WERI-Rb-1 (cell line): Measurements from ENCODE around the gene IGSF3.
"Not testable (repeated sequence)": the region's sequence is repeated elsewhere in the genome, so short reads cannot be mapped to it uniquely, and the experiment has no call there.

Experiments used
- DNase-seq: peaks from one replicate; pipeline ENCODE4 v3.0.0-alpha.2; 2020
- H3K27ac ChIP-seq: fragments of 250-450 bp; sonication (Bioruptor Pico); 2 replicates; pipeline ENCODE4 v1.5.1; 2020; ENCODE audit warnings: mild to moderate bottlenecking, moderate library complexity
- H3K27me3 ChIP-seq: fragments of 250-450 bp; sonication (Bioruptor Pico); 2 replicates; pipeline ENCODE4 v1.5.1; 2021; ENCODE audit warnings: mild to moderate bottlenecking, low read depth, moderate library complexity; ENCODE audit not compliant: insufficient read depth, severe bottlenecking
- H3K36me3 ChIP-seq: fragments of 250-450 bp; sonication (Bioruptor Pico); 2 replicates; pipeline ENCODE4 v1.5.1; 2020; ENCODE audit warnings: mild to moderate bottlenecking, moderate library complexity
- H3K4me3 ChIP-seq: 2 replicates; pipeline ENCODE4 v1.5.1; 2011; ENCODE audit warnings: low read depth, mild to moderate bottlenecking, control low read depth, low read length
- H3K9me3 ChIP-seq: fragments of 250-450 bp; sonication (Bioruptor Pico); 2 replicates; pipeline ENCODE4 v1.5.1; 2021; ENCODE audit warnings: mild to moderate bottlenecking, moderate library complexity; ENCODE audit not compliant: severe bottlenecking
- CTCF ChIP-seq: IDR thresholded peaks from 2 replicates; pipeline ENCODE4 v1.5.1; 2011; ENCODE audit warnings: low read depth, mild to moderate bottlenecking, control low read depth, inconsistent platforms, low read length

Gene IGSF3

GRCh38 chr1:116628448-116628847 is 39.1 kb downstream of the IGSF3 start:
- DNase-seq = no peak
- Histone ChIP-seq H3K9me3 (no peaks in the 10 kb centered on the region), H3K27me3 (no peaks in the 10 kb centered on the region), H3K27ac (no peak overlapping the region), H3K36me3 (no peaks in the 10 kb centered on the region), H3K4me3 (no peak overlapping the region)
- no peak for TF ChIP-seq CTCF

GRCh38 chr1:116627357-116627756 is 40.2 kb downstream of the IGSF3 start:
- not testable (repeated sequence) for DNase-seq, H3K27me3 ChIP-seq, H3K27ac ChIP-seq, H3K9me3 ChIP-seq, H3K36me3 ChIP-seq, H3K4me3 ChIP-seq

GRCh38 chr1:116626915-116627314 is 40.6 kb downstream of the IGSF3 start:
- not testable (repeated sequence) for H3K9me3 ChIP-seq, H3K27me3 ChIP-seq, DNase-seq, H3K27ac ChIP-seq, H3K4me3 ChIP-seq, H3K36me3 ChIP-seq

DNA sequence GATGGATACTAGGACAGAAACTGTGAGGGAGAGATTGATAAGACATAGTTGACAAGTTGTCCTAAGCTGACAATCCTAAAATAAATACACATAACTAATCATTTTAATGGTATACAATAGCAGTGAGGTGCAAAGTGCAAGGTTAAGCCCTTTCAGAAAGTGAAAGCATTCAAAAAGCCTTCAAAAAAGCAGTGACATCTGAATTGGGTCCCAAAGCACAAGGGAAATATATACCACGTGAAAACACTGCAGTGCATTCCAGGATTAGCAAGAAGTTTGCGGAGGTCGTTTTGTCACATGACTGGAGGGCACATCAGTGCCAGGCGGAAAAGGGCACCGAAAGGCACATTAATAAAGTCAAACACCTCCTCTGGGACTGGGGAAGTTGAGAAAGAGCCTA is 42.4 kb downstream of the IGSF3 start:
- not testable (repeated sequence) for H3K27ac ChIP-seq, H3K4me3 ChIP-seq, DNase-seq, H3K27me3 ChIP-seq, H3K9me3 ChIP-seq, H3K36me3 ChIP-seq

GRCh38 chr1:116624040-116624439 is 43.5 kb downstream of the IGSF3 start:
- no peaks in the 10 kb centered on the region for H3K36me3 ChIP-seq
- no peaks in the 10 kb centered on the region for H3K27me3 ChIP-seq
- no peak for TF ChIP-seq CTCF
- no peaks in the 10 kb centered on the region for H3K9me3 ChIP-seq
- no peak overlapping the region for H3K4me3 ChIP-seq
- H3K27ac ChIP-seq = no peak overlapping the region
- no peak for DNase-seq

DNA sequence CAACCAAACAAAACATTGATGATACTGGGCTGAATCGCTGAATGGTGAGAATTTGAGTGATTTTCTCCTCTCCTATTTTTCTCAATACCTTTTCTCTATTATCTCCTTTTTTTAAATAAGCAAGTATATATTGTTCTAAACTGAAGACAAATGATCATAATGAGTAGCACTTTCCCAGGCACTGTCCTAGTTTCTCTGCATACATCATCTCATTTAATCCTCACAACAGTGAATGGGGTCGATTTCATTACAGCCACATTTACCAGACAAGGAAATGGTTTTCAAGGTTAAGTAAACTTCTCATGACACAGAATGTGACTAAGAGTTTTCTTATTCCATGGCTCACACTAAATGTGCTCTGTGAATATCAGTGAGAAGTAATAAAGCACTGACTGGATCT is 45.0 kb downstream of the IGSF3 start:
- H3K4me3 ChIP-seq, H3K27ac ChIP-seq, H3K27me3 ChIP-seq: not testable (repeated sequence)

GRCh38 chr1:116621756-116622155 is 45.8 kb downstream of the IGSF3 start:
- DNase-seq, H3K36me3 ChIP-seq, H3K27me3 ChIP-seq, H3K4me3 ChIP-seq, H3K9me3 ChIP-seq, H3K27ac ChIP-seq: not testable (repeated sequence)

More for the DNA sequence above, 45.0 kb downstream of the IGSF3 start:
- H3K36me3 ChIP-seq, H3K9me3 ChIP-seq, DNase-seq: not testable (repeated sequence)

GRCh38 chr1:116620392-116620791 is 47.1 kb downstream of the IGSF3 start:
- not testable (repeated sequence) for H3K36me3 ChIP-seq, H3K9me3 ChIP-seq, H3K27me3 ChIP-seq, H3K27ac ChIP-seq, DNase-seq, H3K4me3 ChIP-seq

DNA sequence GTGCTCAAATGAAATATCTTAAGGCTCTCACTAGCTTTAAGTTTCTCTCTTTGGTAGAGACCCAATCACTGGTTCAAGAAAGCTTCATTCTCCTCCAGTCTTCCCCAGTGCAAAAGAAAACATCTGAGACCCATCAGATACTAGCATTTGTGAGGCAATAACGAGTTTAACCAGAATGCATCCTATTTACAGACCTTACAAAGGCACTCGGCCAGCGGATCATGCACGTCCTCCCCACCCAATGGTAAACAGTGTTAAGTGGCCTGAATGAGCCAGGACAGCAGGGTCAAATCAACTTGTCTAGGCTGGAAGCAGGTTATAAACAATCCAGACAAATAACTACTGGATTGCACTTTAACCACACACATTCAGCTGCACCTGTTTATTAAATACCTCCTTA is 48.4 kb downstream of the IGSF3 start:
- H3K27me3 ChIP-seq, H3K9me3 ChIP-seq, DNase-seq, H3K36me3 ChIP-seq, H3K4me3 ChIP-seq, H3K27ac ChIP-seq: not testable (repeated sequence)

GRCh38 chr1:116617808-116618207 is 49.7 kb downstream of the IGSF3 start:
- not testable (repeated sequence) for H3K27ac ChIP-seq, H3K4me3 ChIP-seq, H3K36me3 ChIP-seq, H3K27me3 ChIP-seq, H3K9me3 ChIP-seq, DNase-seq

GRCh38 chr1:116613825-116614224 is 53.7 kb downstream of the IGSF3 start:
- not testable (repeated sequence) for H3K9me3 ChIP-seq, H3K27ac ChIP-seq, H3K4me3 ChIP-seq, H3K36me3 ChIP-seq, H3K27me3 ChIP-seq, DNase-seq

DNA sequence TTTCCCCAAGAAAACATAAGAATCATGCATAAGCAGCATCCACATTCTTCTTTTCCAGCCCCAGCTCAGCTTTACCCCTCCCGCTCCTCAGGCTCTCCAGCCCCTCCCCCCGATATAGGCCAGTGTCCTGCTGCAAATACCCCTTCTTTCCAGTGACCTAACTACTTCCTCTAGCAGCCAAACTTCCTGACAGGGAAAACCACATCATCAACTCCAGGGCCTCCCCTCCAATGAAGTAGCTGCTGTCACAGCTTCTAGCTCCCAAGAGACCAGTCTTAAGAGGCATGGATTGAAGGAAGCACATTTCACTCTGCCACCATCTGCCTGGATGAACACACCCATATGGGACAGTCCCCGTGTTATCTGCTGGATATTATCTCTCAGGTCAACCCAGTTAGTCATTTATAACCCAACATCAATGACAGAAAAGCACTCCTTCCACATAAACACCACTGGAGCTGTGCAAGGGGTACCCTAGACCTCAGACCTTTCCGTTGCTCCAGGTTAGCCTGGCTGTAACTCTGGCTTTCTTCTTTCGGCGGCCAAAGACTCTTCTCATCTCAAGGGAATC is 57.6 kb downstream of the IGSF3 start:
- not testable (repeated sequence) for H3K27ac ChIP-seq, H3K36me3 ChIP-seq, H3K4me3 ChIP-seq, H3K27me3 ChIP-seq, H3K9me3 ChIP-seq, DNase-seq

GRCh38 chr1:116608841-116609240 is 58.7 kb downstream of the IGSF3 start:
- DNase-seq, H3K27me3 ChIP-seq, H3K36me3 ChIP-seq: not testable (repeated sequence)

More at GRCh38 chr1:116608841-116609240, 58.7 kb downstream of the IGSF3 start:
- H3K9me3 ChIP-seq, H3K4me3 ChIP-seq, H3K27ac ChIP-seq: not testable (repeated sequence)
